Right lobe of liver (tissue), 4 donors: ENCODE data around the gene TBX21.

Experiments
- POLR2A ChIP-seq: fragments of 450-650 bp; IDR thresholded peaks from one replicate; pipeline ENCODE4 v1.6.1; 2017; ENCODE audit warnings: antibody characterized with exemption, mild to moderate bottlenecking
- TF ChIP-seq, protein P1 (sequence below), 4 donors: fragments of 200-600 bp in 3 of 4; fragments of 450-650 bp in 1 of 4; IDR thresholded peaks; one replicate each; pipeline versions ENCODE4 v1.5.1 to v1.8.0; 2016 to 2022; ENCODE audit warnings: antibody characterized with exemption in 4 of 4, mild to moderate bottlenecking in 2 of 4
- donor health status: DM: no; HTN: no; CAD: no.
- donor health status: DM: no; HTN: no; CAD: no.
- donor health status: DM: no; HTN: yes; CAD: no.

DNA sequence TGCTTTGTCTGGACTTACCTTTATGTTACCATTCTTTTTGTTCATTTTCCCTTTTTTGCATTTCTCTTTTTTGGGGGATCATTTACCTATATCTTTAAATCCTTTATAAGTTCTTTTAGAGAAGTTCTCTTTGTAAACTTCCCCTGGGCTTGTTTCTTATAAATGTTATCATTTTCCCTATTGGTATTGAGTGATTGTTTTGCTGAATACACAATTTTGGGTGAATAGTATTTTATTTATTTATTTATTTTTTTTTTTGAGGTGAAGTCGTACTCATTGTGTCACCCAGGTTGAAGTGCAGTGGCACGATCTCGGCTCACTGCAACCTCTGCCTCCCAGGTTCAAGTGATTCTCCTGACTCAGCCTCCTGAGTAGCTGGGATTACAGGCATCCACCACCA, 18.4 kb downstream of the TBX21 start:
- TF ChIP-seq, protein P1, sequence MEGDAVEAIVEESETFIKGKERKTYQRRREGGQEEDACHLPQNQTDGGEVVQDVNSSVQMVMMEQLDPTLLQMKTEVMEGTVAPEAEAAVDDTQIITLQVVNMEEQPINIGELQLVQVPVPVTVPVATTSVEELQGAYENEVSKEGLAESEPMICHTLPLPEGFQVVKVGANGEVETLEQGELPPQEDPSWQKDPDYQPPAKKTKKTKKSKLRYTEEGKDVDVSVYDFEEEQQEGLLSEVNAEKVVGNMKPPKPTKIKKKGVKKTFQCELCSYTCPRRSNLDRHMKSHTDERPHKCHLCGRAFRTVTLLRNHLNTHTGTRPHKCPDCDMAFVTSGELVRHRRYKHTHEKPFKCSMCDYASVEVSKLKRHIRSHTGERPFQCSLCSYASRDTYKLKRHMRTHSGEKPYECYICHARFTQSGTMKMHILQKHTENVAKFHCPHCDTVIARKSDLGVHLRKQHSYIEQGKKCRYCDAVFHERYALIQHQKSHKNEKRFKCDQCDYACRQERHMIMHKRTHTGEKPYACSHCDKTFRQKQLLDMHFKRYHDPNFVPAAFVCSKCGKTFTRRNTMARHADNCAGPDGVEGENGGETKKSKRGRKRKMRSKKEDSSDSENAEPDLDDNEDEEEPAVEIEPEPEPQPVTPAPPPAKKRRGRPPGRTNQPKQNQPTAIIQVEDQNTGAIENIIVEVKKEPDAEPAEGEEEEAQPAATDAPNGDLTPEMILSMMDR (IDR thresholded peaks at IDR 0.05), result no peak
- no peak for TF ChIP-seq POLR2A
